H1 (cell line): ENCODE results near the gene PLCB1. TPM values are rescaled to one million over a fixed set of nuclear protein-coding genes. Genes with fewer than 3 reads are reported as not detected.

Experiments
- BRCA1 ChIP-seq: IDR thresholded peaks from 2 replicates; pipeline ENCODE4 v1.6.1; 2012; ENCODE audit warnings: low read depth, low read length, improper control_type of control experiment
- CBX8 ChIP-seq: fragments of 300-800, 300-1000 bp; sonication (generic); IDR thresholded peaks from 2 replicates; pipeline ENCODE4 v1.7.1; 2016; ENCODE audit warnings: low read depth, low read length, borderline replicate concordance
- CREB1 ChIP-seq: IDR thresholded peaks from 2 replicates; pipeline ENCODE4 v1.6.1; 2012; ENCODE audit warnings: inconsistent platforms
- FOSL1 ChIP-seq: IDR thresholded peaks from 2 replicates; pipeline ENCODE4 v1.6.1; 2011; ENCODE audit warnings: mild to moderate bottlenecking, low read depth, low read length, moderate library complexity; ENCODE audit not compliant: insufficient read depth
- GABPA ChIP-seq: IDR thresholded peaks from 2 replicates; pipeline ENCODE4 v1.6.1; 2011; ENCODE audit warnings: mild to moderate bottlenecking, low read length, moderate library complexity, borderline replicate concordance; ENCODE audit not compliant: insufficient read depth
- JUND ChIP-seq: IDR thresholded peaks from 2 replicates; pipeline ENCODE4 v1.6.1; 2011; ENCODE audit warnings: mild to moderate bottlenecking, improper control_type of control experiment, low read length
- MAFK ChIP-seq: IDR thresholded peaks from 2 replicates; pipeline ENCODE4 v1.6.1; 2012; ENCODE audit warnings: low read depth, mild to moderate bottlenecking, improper control_type of control experiment, low read length
- SIX5 ChIP-seq: IDR thresholded peaks from 2 replicates; pipeline ENCODE4 v1.6.1; 2011; ENCODE audit warnings: mild to moderate bottlenecking, low read depth, low read length
- TAF7 ChIP-seq: optimal IDR thresholded peaks from 2 replicates; pipeline ENCODE3; 2011; ENCODE audit warnings: low read depth, mild to moderate bottlenecking, inconsistent platforms, low read length, moderate library complexity, borderline replicate concordance
- TCF12 ChIP-seq: IDR thresholded peaks from 2 replicates; pipeline ENCODE4 v1.6.1; 2011; ENCODE audit warnings: low read depth, mild to moderate bottlenecking, low read length
- TEAD4 ChIP-seq: IDR thresholded peaks from 2 replicates; pipeline ENCODE4 v1.6.1; 2012; ENCODE audit warnings: low read depth, low read length, inconsistent platforms, mixed read lengths
- polyA plus RNA-seq, 7 experiments: library from polyadenylated mRNA; depleted of rRNA in 3 of 7; stranded (reverse) in 5 of 7; unstranded in 2 of 7; fragments of >200 nt in 5 of 7; fragments of 200-250 nt in 2 of 7; gene quantifications; 1 replicate in 5 of 7; 2 replicates in 1 of 7; 4 replicates in 1 of 7; pipeline versions ENCODE4 v1.2.1 to v1.2.3, GENCODE V29; 2011 to 2013; ENCODE audit warnings: missing spikeins in 2 of 7, mixed read lengths in 2 of 7
- total RNA-seq: library from RNA; stranded (reverse); fragmentation: NEBNext Ultra II Directional; extraction: Animal tissue kit (Norgen Biotek cat#: 25700); gene quantifications from 2 replicates; pipeline ENCODE4 v1.2.1, GENCODE V29; 2021
- TF ChIP-seq, protein P1 (sequence below): fragments of 300-600 bp; sonication (generic); IDR thresholded peaks from 2 replicates; pipeline ENCODE4 v1.7.1; 2012; ENCODE audit warnings: low read length, moderate library complexity, mild to moderate bottlenecking, inconsistent platforms; ENCODE audit not compliant: insufficient replicate concordance
- TF ChIP-seq, protein P2 (sequence below): IDR thresholded peaks from 2 replicates; pipeline ENCODE4 v1.6.1; 2012; ENCODE audit warnings: inconsistent platforms

Gene PLCB1
- total and polyA plus RNA-seq, 2 of the 8 experiments (the other 6 are each of a cell fraction or from before 2014, with no cell fraction given) = 2.6 to 9.1 TPM

DNA sequence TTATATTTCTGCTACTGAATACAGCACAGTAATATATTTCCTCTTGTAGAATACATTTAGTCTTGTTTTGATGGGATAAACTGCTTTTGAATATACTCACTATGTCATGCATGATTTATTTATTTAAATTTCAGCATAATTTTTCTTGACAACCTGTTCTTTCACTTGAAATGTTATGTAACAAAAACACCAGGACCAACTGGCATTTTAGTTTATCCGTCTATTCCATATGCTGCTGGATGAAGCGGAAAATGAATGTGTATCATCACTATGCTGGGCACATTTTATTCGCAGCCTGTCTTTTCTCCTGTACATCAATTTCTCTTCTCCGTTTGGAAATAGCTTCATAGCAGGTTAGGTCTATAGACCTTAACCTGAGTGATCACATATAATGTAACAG lies 730.0 kb downstream of the PLCB1 start (continued):
- TF ChIP-seq, protein P1, sequence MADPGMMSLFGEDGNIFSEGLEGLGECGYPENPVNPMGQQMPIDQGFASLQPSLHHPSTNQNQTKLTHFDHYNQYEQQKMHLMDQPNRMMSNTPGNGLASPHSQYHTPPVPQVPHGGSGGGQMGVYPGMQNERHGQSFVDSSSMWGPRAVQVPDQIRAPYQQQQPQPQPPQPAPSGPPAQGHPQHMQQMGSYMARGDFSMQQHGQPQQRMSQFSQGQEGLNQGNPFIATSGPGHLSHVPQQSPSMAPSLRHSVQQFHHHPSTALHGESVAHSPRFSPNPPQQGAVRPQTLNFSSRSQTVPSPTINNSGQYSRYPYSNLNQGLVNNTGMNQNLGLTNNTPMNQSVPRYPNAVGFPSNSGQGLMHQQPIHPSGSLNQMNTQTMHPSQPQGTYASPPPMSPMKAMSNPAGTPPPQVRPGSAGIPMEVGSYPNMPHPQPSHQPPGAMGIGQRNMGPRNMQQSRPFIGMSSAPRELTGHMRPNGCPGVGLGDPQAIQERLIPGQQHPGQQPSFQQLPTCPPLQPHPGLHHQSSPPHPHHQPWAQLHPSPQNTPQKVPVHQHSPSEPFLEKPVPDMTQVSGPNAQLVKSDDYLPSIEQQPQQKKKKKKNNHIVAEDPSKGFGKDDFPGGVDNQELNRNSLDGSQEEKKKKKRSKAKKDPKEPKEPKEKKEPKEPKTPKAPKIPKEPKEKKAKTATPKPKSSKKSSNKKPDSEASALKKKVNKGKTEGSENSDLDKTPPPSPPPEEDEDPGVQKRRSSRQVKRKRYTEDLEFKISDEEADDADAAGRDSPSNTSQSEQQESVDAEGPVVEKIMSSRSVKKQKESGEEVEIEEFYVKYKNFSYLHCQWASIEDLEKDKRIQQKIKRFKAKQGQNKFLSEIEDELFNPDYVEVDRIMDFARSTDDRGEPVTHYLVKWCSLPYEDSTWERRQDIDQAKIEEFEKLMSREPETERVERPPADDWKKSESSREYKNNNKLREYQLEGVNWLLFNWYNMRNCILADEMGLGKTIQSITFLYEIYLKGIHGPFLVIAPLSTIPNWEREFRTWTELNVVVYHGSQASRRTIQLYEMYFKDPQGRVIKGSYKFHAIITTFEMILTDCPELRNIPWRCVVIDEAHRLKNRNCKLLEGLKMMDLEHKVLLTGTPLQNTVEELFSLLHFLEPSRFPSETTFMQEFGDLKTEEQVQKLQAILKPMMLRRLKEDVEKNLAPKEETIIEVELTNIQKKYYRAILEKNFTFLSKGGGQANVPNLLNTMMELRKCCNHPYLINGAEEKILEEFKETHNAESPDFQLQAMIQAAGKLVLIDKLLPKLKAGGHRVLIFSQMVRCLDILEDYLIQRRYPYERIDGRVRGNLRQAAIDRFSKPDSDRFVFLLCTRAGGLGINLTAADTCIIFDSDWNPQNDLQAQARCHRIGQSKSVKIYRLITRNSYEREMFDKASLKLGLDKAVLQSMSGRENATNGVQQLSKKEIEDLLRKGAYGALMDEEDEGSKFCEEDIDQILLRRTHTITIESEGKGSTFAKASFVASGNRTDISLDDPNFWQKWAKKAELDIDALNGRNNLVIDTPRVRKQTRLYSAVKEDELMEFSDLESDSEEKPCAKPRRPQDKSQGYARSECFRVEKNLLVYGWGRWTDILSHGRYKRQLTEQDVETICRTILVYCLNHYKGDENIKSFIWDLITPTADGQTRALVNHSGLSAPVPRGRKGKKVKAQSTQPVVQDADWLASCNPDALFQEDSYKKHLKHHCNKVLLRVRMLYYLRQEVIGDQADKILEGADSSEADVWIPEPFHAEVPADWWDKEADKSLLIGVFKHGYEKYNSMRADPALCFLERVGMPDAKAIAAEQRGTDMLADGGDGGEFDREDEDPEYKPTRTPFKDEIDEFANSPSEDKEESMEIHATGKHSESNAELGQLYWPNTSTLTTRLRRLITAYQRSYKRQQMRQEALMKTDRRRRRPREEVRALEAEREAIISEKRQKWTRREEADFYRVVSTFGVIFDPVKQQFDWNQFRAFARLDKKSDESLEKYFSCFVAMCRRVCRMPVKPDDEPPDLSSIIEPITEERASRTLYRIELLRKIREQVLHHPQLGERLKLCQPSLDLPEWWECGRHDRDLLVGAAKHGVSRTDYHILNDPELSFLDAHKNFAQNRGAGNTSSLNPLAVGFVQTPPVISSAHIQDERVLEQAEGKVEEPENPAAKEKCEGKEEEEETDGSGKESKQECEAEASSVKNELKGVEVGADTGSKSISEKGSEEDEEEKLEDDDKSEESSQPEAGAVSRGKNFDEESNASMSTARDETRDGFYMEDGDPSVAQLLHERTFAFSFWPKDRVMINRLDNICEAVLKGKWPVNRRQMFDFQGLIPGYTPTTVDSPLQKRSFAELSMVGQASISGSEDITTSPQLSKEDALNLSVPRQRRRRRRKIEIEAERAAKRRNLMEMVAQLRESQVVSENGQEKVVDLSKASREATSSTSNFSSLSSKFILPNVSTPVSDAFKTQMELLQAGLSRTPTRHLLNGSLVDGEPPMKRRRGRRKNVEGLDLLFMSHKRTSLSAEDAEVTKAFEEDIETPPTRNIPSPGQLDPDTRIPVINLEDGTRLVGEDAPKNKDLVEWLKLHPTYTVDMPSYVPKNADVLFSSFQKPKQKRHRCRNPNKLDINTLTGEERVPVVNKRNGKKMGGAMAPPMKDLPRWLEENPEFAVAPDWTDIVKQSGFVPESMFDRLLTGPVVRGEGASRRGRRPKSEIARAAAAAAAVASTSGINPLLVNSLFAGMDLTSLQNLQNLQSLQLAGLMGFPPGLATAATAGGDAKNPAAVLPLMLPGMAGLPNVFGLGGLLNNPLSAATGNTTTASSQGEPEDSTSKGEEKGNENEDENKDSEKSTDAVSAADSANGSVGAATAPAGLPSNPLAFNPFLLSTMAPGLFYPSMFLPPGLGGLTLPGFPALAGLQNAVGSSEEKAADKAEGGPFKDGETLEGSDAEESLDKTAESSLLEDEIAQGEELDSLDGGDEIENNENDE = no peak
- no peak for TF ChIP-seq MAFK
- TF ChIP-seq TAF7 = no peak
- TF ChIP-seq, protein P2, sequence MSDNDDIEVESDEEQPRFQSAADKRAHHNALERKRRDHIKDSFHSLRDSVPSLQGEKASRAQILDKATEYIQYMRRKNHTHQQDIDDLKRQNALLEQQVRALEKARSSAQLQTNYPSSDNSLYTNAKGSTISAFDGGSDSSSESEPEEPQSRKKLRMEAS = no peak
- no peak for TF ChIP-seq SIX5
- TF ChIP-seq TCF12 = no peak
- no peak for TF ChIP-seq CREB1
- no peak for TF ChIP-seq JUND
- no peak for TF ChIP-seq TEAD4
- TF ChIP-seq FOSL1 = no peak
- TF ChIP-seq CBX8 = no peak
- TF ChIP-seq BRCA1 = no peak
- no peak for TF ChIP-seq GABPA
- TF ChIP-seq, all 59 proteins: peak for 0
